Measurements from ENCODE around the gene FAM24B.

The FAM24B gene

DNA sequence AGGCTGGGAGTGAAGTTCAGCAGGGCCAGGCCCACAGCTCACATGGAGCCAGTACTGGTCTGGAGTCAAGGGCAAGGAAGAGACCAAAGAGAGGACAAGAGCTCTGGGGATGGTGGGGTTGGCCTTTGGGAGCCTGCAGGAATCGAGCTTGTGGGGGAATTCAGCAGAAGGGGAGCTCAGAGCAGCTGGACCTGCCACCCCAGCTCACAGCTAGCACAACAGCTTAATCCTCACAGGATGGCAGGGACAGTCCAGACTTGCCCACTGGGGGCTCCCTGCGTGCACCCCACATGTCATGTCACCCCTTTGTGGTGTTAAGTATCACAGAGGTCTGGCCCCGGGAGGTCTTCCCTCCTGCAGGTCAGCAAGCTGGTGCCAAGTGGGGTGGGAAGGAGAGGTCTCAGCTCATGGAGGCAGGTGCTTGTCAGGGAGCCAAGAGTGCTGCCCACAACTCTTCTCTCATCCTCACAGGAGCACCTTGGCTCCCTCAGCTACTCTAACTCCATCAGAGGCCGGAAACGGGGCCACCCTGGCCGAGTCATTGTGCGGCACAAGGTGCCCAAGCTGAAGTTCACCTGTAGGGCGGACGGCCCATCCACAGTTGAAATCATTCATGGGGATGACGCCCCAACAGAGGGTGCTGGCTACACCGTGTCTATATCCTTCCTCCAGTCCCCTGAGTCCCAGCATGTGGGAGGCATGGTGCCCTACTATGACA lies 56.2 kb downstream of the FAM24B start:
- no peak for TF ChIP-seq CTCF (IDR thresholded peaks at IDR 0.05; ENCODE audit: low read depth, low read length, missing control alignments)
- DNase-seq (ENCODE audit: extremely low read depth, low read depth), result no peak
- H3K4me3 ChIP-seq (replicated peaks; ENCODE audit: low read depth, low read length), result no peak overlapping the region

GRCh38 chr10:122821808-122822207 lies 57.6 kb downstream of the FAM24B start:
- no peak overlapping the region for H3K4me3 ChIP-seq (replicated peaks; ENCODE audit: low read depth, low read length)
- no peak for DNase-seq (ENCODE audit: extremely low read depth, low read depth)
- no peak for TF ChIP-seq CTCF (IDR thresholded peaks at IDR 0.05; ENCODE audit: low read depth, low read length, missing control alignments)

DNA sequence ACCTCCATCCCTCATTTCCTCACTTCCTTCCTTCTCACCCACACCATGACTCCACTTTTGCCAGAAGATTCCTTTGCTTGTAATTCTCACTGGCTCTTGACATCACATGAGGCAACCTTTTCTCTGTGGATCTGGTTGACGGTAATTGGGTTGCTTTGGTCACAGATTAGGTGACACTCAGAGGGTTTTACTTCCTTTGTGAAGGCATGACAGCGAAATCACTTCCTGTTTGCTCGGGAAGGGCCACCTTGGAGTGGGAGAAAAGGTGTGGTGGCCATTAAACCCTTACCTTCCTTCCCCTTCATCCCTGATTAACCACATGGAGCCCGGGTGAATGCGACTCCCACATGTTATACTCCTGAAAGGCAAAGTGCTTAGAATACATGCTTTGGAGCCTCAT lies 63.9 kb downstream of the FAM24B start:
- no peak for DNase-seq (ENCODE audit: extremely low read depth, low read depth)
- H3K4me3 ChIP-seq (replicated peaks; ENCODE audit: low read depth, low read length), result no peak overlapping the region
- TF ChIP-seq CTCF (IDR thresholded peaks at IDR 0.05; ENCODE audit: low read depth, low read length, missing control alignments), result no peak

- no peak for DNase-seq (ENCODE audit: extremely low read depth, low read depth)
- no peak overlapping the region for H3K4me3 ChIP-seq (replicated peaks; ENCODE audit: low read depth, low read length)
- no peak for TF ChIP-seq CTCF (IDR thresholded peaks at IDR 0.05; ENCODE audit: low read depth, low read length, missing control alignments)
These were observed 64.9 kb downstream of the FAM24B start for GRCh38 chr10:122814493-122814892.

DNA sequence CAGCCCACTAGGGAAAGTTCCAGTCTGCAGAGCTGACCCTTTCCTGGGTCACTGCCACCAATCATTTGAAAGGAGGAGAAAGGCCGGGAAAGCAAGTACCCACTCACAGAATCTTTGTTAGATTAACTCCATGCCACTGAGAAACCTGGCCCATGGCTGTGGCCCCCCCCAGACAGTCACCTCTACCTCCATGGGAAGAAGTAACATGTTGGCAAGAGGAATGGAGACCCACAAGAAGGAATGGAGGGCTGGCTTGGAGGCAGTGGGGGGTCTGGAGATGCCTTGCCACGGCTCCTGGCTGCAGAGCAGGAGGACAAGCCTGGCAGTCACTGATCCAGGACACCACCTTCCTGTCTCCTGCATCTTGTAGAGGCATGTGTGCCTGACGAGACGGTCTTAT lies 66.6 kb downstream of the FAM24B start:
- DNase-seq (ENCODE audit: extremely low read depth, low read depth), result no peak
- H3K4me3 ChIP-seq (replicated peaks; ENCODE audit: low read depth, low read length), result no peak overlapping the region
- no peak for TF ChIP-seq CTCF (IDR thresholded peaks at IDR 0.05; ENCODE audit: low read depth, low read length, missing control alignments)

GRCh38 chr10:122802282-122802681 lies 77.1 kb downstream of the FAM24B start:
- H3K4me3 ChIP-seq (replicated peaks; ENCODE audit: low read depth, low read length), result no peak overlapping the region
- DNase-seq (ENCODE audit: extremely low read depth, low read depth), result no peak
- no peak for TF ChIP-seq CTCF (IDR thresholded peaks at IDR 0.05; ENCODE audit: low read depth, low read length, missing control alignments)

Measured in HFF-Myc (cell line).